GM19239 (cell line): ENCODE data around the gene PYCR2.

Source experiments
- DNase-seq: peaks from one replicate; pipeline ENCODE4 v3.0.0; 2011; ENCODE audit warnings: low spot score; ENCODE audit not compliant: insufficient read length
- FAIRE-seq: peaks from 2 replicates; lab custom pipeline; 2011; peaks lifted over from hg19 to GRCh38; lab: Jason Lieb, UNC

The PYCR2 gene

DNA sequence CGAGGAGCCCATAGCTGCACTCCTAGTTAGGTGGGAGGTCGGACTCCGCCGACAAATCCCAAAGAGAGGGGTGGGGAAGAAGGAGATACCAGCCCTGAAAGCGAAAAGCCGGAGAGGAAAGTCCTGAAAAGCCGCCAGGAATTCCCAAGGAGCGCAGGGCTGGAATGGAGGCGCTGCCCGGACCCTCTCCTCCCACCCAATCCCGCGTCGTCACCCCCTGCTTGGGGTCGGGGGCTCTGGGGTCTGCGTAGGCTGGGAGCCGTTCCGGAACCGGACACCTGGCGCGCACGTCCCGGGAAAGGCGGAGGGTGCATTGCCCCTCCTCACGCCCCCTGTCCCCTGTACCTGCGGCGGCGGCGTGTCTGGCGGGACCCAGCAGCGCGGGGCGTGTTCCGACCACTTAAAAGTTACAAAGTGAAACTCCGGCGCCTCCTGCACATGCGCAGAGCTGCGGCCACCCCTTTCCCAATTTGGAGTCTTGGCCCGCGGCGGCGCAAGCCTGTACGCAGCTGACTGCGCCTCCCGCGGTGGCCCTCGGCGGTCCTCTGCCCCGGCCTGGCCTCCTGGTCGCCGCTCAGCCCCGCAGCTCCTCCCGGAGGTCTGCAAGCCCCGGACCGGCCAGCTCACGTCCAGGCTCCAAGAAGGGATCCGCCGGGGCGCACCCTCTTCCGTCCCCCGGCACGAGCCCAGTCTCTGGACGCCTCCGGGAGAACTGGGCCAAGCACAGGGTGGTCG lies 41.9 kb downstream of the PYCR2 start, which contains the start of gene TMEM63A:
TSS of gene TMEM63A (minus strand) at position 422 of the 735 bp plus-strand sequence. CDS start 4,800 bp downstream, outside the sequence.
- peak; percentile 95 for DNase-seq
- peak; percentile 18 for FAIRE-seq

DNA sequence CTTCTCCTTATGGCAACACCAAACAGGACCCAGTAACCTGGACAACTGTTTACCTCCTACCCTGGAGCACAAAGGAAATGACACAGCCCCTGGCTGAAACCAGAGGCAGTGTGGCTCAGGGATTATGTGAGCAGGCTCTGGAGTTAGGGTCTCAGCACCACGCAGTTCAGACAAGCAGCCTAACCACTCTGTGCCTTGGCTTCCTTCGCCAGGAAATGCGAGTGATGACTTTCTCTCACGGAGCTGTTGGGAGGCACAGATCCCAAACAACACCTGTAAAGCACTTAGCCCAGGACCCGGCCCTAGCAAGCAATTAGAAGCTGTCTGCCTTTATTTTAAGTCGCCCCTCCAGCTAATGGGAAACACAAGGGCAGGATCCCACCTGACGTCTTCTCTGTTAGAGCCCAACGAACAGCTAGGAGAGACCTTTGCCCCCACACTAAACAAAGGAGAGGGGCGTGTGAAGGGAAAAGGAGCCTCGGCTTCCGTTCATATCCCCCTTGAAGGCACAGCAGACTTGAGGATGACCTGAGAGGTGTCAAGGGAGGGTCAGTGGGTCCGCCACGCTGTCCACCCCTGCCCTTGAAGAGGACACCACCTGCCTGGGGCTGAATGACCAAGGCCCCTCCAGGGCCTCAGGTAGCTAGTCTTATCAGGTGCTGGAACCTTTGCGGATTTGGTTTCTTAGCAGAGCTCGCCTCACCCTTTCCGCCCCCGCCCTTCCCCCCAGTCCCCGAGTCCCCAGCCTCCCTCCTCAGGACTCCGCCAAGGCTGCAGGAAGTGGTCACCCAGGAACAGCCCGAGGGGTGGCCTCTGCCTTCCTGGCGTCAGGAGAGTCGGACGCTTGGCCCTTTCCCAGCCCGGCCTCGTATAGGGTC lies 42.7 kb downstream of the PYCR2 start:
- FAIRE-seq (peak; percentile 40), DNase-seq (peak; percentile 61)

DNA sequence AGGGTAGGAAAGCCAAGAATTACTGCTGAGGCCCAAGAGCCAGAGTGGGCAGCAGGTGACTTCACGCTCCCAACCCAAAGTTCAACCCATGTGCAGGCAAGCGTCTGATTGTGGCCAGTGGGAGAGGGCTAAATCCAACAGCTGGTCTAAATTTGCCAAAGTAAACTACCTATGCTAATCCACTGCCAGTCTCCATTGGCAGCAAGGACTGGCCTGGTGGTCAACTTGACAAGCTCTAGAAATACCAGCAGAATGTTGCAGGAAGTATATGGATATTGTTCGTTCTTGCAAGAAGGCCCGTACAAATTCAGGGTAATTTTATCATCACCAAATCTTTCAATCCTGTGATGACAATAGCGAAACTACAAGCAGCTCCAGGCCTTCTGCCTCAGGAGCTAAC lies 43.4 kb downstream of the PYCR2 start:
- no peak for FAIRE-seq

DNA sequence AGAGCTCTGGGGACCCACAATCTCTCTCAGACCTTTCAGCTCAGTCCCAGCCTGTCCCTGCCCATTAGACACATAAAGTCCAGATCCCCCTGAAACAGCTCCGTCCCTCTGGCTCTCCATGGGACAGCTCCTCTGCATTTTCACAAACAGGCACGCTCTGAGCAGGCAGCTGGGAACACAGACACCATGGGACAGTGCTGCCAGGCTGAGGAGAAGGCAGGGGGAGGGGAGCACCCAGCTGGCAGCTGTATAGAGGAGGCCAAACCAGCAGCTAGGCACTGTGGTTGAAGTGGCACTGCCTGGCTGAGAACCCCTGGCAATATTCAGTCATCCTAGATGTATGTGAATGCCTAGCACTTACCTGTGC lies 43.8 kb downstream of the PYCR2 start:
- DNase-seq (no peak), FAIRE-seq (no peak)

More for the DNA sequence above, 43.4 kb downstream of the PYCR2 start:
- no peak for DNase-seq

DNA sequence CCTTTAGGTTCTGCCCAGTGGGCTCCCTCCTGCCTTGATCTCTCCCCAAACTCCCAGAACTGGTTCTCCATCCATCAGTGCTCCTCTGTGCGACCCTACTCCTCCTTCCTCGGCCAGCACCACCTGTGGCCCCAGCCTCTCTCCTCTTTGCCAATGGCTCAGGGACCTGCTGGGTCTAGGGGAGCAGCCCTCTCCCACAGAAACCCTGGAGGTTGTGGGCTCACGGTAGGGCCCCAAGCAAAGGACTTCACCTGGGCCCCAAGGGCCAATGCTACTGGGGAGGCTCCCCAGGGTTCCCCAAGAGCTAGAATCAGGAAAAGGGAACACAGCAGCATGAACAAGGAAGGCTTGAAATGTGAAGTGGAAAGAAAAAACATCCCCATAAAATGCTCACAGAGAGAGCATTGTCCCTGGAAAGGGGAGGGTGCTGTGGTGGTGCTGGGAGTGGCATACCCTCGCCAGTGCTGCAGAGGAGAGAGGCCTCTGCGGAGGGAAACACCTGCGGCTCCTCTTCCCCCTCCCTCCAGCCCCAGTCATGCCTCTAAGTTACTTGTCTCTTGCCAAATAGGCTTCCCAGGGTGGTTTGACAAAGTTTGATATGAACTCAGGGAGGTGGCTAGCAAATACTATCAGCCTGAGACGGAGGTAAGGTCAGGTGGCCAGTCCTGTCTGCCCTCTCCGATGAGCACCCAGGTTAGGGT lies 44.4 kb downstream of the PYCR2 start:
- DNase-seq = no peak
- no peak for FAIRE-seq

DNA sequence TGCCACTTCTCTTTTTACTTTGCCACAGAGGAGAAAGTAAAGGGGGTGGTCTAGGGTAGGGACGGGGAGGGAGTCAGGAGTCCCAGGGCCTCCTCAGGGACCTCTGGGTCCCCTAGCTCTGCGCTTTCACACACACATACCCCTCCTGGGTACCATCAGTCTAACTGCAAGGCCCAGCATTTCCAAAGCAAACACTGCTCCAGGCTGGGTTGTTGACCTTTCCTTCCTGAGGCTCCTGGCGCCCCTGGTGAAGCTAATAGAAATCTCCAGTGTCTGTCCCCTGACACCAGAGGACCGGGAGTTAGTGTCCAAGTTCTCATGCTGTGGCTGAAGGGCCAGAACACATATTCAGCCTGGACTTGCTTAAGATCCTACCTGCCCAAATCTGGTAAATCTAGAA lies 45.8 kb downstream of the PYCR2 start:
- FAIRE-seq (no peak), DNase-seq (no peak)

DNA sequence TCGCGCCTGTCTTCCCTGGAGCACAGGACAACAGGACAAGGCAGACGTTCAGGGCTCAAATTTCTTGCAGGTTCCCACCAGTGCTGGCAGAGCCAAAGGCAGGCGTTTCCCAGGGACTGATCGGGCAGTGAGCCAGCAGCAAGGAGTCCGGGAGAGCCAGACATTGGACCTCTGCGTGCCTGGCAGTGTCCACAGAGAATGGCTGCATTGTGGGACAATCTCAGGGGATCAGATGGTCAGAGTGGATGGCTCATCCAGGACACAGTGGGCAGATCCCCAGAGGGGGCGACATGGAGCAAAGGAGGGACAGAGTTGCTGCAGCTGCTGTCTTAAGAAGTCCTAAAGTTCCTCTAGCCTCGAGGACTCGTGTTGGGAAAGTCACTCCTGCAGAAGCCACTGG lies 46.5 kb downstream of the PYCR2 start:
- DNase-seq (no peak), FAIRE-seq (no peak)

DNA sequence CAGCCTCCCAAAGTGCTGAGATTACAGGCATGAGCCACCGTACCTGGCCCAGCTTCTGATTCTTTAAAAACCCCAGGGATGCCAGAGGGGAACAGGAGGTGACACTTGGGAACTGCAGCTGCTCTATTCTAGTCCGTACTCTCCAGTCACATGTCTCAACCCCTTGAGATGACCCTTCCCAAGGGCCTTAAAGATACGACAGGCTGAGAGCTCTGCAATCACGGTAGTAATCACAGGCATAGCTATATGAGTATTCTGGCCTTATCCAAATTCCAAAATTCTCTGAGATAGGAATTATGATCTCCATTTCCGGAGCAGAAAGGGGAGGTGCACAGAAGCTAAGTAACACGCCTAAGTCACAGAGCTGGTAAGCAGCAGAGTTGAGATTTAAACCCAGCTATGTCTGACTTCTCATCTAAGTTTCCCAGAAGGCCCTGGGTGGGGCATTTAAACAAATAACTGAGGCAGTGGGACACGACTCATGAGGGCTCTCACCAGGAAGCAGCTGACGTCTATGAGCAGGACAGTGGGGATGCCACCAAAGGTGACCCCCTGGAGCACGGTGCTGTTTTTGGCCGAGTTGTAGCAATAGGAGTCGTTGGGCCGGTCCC lies 47.0 kb downstream of the PYCR2 start:
- no peak for DNase-seq
- FAIRE-seq = no peak

DNA sequence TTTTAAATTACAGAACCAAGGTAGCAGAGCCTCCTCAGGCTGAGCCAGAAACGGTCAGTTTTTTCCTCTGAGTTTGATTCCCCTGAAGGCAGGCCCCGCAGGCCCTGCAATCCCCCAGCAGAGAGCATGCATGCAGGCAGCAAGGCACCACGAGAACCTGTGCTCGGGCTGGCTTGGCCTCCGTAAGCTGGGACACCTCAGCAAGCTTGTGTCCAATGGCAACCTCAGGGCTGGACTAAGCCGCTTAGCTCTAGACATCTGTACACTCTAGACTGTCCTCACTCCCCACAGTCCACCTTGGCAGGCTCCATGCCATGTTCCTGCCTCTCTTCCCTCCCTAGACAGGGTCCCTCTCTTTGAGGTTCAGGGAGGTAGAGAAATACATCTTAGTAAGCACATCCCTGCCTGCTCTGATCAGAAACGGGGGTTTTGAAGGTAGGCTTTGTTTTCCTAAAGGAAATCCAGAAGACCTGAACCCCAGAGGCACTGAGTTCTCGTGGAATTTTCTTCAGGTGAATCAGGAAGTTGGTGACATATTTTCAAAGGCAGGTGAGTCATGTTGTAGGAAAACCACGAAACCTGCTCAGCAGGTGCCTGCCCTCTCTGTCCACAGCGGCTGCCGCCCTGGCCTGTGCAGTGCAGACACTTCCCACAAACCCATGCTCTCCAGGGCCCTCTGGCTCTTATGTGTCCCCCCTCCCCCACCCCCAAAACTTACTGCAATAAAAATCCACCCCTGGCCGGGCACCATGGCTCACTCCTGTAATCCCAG lies 48.8 kb downstream of the PYCR2 start:
- FAIRE-seq = no peak
- DNase-seq = no peak

DNA sequence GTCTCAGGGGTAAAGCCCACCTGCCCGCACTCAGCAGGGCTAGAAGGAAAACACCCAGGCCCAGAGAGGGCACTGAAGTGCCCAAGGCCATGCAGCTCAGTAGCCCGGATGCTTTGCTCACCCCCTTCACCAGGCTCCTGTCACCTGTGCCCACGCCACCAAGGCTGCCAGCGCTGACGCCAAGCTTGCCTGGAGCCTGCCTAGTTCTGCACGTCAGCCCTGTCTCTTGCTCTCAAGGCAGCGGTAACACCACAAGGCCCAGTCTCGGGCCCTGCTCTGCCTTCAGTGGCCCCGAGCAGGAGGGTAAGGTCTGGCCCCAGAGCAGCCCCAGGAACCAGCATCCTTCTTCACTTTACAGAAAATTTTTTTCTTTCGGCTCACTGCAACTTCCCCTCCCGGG lies 49.6 kb downstream of the PYCR2 start:
- DNase-seq (no peak), FAIRE-seq (no peak)

DNA sequence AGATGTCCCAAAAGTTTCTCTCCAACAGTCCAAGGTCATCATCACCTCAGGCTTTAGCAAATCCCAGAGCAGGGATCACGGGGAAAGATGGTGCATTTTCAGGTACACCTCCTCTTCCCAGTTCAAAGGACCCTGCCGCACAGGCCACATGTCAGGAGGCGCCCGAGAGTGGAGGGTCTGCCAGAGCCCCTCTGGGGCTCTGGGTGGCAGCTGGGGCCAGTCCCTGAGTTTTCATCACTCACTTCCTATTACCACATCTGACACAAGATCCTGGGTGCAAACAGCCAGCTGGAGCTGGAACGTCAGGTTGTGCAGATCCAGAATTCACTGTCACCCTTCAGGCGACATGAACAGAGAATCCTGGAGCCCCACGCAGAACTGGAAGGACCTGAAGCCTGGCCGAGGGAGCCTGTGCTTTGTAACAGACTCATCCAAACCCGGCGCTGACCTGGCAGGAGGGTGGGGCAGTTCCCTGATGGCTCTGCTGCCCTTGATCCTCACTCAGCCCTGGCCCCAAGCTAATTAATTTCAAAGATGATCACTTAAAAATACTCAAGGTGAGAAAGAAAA lies 50.7 kb downstream of the PYCR2 start:
- DNase-seq (no peak), FAIRE-seq (no peak)

DNA sequence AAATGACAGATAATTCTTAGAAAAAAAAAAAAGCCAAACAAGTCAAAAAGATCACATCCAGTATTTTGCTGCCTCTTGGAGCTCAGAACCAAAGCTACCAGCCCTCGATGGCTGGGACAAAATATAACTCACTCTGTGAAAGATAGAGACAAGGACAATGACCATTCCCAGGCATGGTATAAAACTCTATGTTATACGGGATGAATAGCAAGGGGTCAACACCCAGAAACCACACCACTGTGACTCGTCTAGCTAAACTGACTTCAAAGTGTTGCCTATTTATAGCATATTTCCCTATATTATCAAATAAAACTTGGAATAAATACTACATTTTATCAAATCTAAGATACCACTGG lies 52.0 kb downstream of the PYCR2 start:
- FAIRE-seq = no peak
- no peak for DNase-seq

DNA sequence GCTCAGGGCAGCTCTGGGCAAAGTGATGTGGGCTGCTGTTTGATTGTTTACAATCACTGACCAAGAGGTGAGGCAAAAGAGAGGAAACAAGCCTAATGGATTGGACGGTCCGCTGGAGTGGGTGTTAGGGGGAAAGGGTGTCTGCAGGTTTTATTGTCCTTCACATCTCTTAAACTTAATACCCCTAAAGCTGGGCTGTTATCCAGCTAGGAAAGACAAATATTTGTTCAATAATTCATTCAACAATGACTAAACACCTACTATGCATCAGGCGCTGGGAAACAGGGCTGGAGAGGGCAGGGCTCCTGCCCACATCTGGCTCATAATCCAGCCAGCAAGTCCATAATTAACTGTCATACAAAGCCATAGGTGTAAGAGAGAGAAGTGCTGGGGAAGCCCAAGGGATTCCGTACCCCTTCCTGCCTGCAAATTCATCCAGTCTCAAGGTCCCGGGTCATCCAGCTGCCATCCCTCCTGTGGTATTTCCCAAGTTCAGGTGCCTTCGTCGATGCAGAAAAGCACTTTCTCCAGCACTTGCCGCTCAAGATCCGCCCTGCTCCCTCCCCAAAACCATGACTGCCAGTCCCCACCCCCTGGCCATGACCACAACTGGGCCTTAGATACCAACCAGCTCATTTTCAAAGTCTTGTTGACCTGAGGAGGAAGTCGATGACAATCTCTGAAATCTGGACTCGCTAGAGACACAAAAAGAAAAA lies 52.5 kb downstream of the PYCR2 start:
- no peak for FAIRE-seq

DNA sequence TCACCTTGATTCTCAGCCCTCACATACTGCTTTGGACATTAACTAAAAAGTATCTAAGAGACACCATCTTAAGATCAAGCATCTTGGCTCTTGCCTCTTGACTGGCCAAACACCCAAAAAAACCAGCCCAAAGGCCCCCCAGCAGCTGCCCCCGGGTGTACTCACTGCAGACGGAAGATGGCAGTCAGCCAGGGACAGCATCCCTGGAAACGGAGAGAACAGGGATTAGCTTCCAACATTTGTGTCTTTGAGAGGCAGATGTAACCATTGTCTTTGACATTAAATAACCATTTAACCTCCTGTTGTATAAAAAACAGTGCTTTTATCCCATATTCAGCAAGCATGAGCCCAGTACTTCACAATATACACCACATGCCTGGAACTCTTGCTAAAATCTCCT lies 53.1 kb downstream of the PYCR2 start:
- FAIRE-seq (no peak), DNase-seq (no peak)

More for the DNA sequence above, 52.5 kb downstream of the PYCR2 start:
- DNase-seq = no peak
